A204.1 (cell line): ENCODE results near the gene EEF2.

Experiments used
- FAIRE-seq: peaks from 2 replicates; lab custom pipeline; 2012; peaks lifted over from hg19 to GRCh38; lab: Jason Lieb, UNC

EEF2 gene

DNA sequence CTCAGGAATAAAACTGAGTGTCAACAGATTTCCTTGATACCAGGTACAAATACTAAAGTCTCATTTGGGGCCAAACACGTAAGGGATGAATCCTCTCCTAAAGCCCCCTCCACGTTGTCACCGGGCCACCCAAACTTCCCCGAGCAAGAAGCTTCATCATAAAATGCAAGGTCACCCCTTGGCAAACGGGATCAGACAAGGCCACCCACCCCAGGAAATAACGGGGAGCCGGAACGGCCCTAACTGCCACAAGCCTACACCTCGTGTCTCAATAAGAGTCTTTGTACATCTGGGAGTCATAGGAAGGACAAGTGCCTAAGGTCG is 717 bp downstream of the EEF2 start:
- FAIRE-seq = no peak

DNA sequence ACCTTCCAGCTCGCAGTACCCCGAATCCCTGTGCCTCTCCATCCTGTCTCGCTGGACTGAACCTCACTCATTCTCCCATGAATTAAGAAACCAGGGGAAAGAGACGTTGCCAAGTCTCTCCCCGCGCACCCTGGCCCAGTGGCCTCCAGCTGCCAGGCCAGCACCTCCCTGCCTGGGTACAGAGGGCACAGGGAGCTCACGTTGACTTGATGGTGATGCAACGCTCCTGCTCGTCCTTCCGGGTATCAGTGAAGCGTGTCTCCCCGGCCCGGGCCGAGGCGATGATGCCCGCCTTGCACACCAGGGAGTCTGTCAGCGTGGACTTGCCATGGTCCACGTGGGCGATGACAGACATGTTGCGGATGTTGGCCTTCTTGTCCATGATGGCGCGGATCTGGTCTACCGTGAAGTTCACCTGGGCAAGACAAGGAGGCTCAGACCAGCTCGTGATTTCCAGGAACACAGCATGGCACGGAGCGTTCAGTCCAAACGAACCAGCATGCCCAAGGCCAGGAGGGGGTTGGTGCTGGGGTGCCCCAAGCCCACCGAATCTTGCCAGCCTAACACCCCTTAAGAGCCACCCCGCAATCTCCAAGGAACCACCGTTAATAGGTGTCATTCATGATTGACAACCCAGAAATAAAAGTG is 1.2 kb downstream of the EEF2 start:
- FAIRE-seq = no peak

DNA sequence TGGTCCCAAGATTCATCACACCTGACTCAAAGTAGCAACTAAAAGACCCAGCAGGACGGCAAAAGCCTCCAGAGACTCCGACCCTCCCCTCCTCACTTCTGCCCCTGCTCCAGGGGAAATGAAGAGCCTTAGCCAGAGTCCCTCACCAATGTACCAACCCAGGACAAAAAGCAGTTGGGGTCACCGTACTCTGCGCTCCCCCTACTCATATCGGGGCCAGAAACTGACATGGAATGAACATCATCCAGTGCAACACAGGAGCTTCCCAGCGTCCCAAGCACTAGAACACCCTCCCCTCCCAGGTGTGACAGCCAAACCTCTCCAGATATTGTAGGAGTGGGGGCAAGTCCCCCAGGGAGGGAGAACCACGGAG is 1.7 kb downstream of the EEF2 start:
- no peak for FAIRE-seq

DNA sequence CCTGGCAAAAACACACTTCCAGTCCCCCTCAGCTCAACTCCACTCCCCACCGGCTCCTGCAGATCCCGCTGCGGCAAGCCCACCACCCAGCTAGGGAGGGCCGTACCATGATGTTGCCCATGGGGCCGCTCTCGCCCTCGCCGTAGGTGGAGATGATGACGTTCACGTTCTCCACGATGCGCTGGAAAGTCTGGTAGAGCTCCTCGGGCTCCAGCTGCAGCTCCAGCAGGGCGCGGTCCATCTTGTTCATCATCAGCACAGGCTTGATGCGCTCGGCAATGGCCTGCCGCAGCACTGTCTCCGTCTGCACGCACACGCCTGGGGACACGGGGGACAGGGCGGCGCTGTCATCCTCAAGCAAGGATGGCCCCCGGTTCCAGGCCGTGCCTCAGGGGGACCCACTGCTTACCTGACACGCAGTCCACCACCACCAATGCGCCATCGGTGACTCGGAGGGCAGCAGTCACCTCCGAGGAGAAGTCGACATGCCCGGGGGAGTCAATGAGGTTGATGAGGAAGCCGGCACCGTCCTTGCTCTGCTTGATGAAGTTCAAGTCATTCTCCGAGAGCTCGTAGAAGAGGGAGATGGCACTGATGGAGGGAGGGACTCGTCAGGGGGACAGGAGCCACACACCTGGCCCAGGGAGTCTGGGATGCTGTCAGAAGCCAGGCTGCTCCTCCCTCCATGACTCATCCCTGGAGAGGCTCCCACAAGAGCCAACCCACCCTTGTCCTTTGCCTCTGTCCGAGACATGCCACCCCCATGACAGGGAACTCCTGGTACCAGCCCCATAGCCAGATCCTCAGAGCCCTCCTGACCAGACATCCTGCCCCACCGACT is 2.3 kb downstream of the EEF2 start:
- FAIRE-seq = no peak

DNA sequence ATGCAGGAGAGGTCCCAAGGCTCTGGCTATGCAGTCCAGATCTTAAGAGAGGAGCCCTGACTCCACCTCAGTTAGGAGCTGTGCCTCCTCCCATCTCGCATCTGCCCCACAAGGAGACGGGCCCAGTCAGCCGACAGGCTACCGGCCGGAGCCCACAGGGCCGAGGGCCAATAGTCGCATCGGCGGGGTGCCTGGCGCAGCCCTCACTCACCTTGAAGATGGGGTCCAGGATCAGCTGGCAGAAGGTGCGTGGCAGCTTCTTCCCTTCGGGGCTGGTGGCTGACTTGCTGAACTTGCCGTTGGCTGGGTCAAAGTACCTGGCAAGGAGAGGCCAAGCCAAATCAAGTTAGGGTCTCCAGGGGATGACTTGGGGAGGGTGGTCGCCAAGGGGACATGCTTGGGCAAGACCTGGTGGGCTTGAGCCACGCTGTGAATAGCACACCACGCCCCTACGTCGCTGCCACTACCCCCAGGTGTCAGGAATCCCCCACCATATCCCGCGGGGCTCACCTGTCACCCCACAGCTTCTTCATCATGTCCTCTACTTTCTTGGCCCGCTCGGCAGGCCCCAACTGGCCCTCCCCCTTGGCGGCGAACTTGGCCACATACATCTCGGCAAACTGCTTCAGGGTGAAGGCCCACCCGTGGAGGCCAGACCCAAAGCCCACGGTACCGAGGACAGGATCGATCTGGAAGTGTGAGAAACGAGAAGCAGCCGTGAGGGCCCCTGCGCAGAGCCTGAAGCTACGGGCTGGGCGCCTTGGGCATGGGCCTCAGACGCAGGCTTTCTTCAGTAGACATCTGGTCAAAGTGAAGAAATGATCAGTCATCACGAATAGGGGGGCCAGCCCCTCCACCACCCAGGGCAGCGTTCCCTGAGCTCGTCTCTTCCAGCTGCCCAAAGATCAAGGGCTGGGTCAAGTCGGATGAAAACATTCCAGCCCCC is 3.3 kb downstream of the EEF2 start:
- no peak for FAIRE-seq

DNA sequence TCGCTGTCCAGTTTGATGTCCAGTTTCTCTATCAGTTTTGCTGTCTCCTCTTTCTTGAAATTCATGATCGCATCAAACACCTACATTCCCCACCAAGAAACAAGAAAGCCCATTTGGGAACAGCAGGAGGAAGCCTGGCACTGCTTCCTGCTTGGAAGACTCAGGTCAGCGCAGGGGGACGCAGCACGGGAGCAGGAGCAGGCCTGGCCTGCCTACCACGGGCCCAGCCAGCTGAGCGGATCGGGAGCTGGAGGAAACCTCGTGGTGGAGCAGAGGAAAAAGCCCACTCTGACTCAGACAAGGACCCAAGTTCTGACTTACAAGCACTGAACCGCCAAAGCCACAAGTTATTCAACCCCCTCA is 3.9 kb downstream of the EEF2 start:
- no peak for FAIRE-seq

DNA sequence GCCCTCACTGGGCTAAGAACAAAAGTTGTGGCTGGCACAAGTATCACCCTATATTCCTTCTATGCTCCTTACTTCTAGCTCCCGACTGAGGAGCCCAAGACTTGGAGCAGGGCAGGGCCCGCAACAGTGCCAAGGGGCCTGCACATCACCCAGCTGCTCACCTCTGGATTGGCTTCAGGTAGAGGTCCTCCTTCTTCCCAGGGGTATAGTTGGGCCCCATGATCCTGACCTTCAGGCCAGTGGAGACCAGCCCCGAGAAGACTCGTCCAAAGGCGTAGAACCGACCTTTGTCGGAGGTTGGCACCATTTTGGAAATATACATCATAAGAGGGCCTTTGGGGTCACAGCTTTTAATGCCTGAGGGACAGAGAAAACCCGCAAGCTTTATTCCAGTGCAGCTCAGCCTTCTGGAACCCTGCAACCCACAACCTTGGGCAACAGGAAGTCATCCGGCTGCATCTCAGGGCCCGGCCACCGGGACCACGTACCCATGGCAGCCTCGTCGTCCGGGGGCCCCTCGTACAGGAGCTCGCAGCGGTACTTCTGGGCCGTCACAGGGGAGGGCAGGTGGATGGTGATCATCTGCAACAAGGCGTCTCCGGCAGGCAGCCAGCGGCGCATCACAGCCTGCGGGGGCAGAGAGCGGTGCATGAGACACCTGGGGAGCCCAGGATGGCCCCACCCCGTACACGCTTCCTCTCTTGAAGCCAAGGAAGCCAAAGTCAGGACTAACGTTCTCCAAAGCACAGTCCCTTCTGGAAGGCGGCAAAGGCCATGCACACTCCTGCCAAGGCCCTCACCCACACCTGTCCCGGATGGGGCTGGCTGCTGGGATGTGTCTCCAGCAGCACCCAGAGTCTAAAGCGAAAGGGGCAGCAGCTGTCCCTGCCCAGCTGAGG is 4.7 kb downstream of the EEF2 start:
- FAIRE-seq = no peak

DNA sequence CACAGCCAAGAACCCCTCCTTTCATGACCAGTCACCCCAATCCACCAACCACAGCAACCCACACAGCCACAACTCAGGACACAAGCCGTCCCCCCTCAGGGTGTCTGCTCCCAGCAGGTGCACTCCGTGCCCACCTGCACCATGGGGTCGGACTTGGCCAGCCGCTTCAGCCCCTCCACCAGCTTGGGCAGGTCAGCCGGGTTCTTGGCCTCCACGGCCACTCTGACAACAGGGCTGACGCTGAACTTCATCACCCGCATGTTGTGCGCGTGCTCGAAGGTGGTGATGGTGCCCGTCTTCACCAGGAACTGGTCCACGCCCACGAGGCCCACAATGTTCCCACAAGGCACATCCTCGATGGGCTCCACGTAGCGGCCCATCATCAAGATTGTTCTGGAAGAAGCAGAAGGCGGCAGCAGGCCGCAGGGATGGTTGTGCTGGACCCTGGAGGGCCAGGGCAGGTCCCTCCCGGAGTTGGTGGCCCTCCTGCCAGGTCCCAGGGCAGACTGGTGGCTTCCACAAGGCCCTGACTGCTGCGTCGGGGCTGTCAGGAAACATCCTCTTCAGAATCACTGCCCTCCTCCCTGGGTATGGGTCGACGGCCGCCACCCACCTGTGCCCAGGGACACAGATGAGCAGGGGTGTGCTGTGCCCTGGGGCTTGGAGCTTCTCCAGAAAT is 5.5 kb downstream of the EEF2 start:
- FAIRE-seq = no peak

DNA sequence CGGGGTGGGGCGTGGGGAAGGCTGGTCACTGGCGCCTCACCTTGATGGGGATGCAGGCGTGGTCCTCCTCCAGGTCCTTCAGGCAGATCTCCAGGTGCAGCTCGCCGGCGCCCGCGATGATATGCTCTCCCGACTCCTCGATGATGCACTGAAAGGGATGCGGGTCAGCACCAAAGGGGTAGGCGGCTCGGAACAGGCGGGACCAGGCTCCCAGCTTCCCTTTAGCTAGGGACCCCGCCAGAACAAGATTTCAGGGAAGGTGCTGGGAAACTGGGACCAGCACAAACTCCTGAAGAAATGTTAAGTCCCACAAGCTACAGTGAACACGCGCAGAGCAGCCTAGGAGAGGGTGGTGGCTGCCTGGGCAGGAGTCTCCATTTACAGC is 6.0 kb downstream of the EEF2 start:
- FAIRE-seq = no peak

DNA sequence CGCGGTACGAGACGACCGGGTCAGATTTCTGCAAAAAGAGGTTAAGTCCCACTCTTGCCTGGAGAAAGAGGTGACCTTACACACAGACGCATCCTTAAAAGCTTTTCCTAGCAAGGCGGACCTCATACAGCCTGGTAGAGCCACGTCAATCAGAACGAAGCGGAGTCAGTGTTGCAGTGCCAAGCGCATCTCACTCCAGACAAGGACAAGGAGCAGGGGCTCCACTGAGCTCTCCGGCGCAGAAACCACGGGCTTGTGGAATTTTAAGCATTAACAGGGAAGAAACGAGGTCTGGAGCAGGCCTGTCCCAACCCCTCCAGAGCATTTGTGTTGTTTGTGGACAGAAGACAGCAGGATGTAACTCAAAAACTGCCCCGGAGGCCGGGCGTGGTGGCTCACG is 7.1 kb downstream of the EEF2 start:
- FAIRE-seq = no peak

DNA sequence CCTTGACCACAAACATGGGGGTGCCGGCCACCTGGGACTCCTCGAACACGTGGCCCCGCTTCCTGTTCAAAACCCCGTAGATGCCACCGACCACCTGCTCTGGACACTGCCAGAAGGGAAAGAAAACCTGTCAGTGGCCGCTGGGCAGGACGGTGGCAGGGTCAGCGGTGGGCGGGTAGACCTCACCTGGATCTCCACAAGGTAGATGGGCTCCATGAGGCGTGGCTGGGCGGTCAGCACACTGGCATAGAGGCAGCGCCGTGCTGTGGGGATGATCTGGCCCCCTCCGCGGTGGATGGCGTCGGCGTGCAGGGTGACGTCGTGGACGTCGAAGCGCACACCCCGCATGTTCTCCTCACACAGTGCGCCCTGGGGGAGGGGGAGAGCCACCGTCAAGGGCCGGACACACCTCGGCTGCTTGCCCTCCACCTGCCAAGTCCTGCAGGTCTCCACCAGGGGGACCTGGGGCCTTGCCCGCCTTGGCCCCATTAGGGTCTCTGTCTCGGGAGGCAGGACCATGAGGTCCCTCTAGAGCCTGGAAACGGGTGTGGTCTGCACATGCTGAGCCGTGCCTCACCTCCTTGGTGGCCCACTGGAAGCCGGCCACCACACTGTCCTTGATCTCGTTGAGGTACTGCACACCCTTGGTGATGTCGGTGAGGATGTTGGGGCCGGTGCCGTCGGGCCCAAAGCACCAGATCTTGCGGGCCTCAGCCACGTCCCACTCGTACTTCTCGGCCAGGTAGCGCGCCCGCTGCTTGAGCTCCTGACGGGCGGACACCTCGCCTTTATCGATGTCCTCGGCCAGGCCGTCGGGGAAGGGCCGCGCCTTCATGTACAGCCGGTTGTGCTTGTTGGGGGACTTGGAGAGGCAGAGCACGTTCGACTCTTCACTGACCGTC is 7.8 kb downstream of the EEF2 start:
- no peak for FAIRE-seq

DNA sequence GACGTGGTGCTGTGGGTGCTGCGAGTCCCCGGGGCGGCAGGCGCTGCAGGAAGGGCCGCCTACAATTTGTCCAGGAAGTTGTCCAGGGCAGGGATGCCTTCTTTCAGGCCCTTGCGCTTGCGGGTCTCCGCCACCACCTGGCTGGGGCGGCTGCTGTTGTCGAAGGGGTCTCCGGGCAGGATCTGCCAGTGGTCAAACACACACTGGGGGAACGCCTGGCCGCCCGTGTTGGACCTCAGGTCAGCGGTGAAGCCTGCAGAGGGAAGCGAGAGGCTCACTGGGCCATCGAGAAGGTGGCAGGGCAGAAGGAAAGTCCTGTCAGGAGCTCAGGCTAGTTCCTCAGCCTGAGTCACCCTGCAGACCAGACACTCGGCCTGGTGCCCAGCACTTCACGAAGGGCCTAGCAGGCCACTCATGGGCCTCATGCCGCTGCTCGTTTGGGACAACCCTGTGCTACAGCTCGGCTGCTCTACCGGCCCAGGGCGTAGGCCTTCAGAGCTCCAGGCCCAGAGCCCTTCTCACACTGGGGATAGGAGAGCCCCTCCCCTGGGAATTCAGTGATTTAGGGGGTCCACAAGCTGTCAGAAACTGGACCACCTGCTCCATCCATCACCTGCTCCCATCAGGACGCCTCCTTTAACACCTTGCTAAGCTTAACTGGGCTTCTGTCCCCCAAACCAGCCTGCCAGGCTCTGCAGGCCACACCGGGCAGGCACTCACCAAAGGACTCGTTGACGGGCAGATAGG is 8.6 kb downstream of the EEF2 start:
- no peak for FAIRE-seq

DNA sequence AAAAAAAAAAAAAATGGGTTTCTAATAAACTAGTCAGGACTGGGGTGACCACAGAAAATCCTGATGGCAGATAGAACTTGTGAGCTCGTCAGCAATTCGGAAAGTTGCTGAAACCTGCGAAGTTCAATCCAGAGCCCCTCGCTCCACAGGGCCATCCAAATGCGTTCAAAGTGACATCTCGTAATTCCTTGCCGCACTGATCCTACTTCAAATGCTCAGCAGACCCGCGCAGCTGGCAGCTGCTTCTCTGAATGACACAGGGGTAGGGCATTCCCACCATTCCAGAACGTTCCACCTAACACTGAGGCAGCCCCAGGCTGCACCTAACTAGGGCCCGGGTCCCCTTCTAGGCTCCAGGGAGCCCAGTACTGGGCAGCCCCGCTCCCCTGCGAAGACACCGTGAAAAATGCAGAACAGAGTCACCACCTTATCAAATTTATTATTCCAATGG is 9.6 kb downstream of the EEF2 start:
- no peak for FAIRE-seq

DNA sequence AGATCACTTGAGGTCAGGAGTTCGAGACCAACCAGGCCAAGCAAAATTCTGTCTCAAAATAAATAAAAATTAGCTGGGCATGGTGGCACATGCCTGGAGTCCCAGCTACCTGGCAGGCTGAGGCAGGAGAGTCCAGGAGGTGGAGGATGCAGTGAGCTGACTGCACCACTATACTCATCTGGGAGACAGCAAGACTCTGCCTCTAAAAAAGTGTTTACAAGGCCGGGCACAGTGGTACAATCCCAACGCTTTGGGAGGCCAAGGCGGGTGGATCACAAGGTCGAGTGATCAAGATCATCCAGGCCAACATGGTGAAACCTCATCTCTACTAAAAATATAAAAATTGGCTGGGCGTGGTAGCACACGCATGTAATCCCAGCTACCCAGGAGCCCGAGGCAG is 10.1 kb downstream of the EEF2 start:
- no peak for FAIRE-seq

DNA sequence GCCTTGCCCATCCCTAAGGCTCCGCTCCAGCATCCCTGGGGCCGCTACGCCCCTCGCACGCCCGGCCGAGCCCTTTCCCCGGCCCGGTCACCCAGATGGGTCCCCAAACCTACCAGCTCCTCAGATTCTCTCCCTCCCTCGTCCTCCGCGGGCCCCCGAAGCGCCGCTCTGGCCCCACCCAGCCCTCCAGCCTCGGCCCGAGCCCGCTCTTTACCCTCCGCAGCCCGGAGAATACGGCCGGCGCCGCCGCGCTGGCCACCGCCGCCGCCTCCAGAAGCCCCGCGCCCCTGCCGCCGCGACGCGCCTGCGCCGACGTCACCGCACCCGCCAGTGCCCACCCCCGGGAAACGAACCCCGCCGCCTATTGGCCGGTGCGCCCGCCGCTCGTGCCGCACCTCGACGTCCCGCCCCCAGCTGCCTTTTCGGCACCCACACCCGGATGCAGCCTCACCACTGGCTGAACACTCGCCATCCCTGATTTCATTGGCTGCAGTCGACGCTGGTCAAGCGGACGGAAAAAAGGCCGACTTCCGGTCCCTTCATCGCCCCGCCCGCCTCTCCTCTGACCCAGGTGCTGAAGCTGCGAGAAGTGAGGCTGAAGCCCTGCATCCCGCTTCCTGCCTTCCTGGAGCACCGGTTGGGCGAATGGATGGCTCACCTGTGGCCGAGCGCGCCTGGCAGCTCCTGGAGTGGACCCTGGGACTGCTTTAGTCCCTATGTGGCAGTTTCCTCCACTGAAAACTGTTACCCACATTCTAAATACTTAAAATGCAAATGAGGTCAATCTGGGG is 14.3 kb downstream of the EEF2 start, which contains the start of gene DAPK3:
TSS of gene DAPK3 (minus strand) at position 292 of the 791 bp plus-strand sequence. CDS start 1,364 bp downstream, outside the sequence.
- FAIRE-seq = peak; percentile 73

DNA sequence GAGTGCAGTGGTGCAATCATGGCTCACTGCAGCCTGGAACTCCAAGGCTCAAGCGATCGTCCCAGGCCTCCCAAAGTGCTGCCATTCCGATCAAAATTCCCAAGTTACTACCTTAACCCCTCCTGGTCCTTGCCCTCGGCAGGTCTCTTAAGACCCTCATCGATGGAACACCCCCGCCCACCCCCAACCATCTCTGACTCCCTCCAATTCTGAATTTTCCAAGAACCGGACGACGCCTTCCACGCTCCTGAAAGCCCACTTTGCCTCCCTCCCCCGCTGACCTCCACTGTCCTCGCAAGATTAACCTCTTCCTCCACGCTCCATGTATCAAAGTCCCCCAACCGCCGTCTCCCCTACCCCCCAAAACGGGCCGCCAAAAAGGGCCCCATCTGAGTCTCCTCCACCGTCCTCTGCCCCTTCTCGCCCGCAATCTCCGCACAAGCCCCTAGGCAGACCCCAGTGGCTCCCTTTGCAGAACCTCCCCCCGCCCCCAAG is 14.9 kb downstream of the EEF2 start:
- FAIRE-seq = no peak

DNA sequence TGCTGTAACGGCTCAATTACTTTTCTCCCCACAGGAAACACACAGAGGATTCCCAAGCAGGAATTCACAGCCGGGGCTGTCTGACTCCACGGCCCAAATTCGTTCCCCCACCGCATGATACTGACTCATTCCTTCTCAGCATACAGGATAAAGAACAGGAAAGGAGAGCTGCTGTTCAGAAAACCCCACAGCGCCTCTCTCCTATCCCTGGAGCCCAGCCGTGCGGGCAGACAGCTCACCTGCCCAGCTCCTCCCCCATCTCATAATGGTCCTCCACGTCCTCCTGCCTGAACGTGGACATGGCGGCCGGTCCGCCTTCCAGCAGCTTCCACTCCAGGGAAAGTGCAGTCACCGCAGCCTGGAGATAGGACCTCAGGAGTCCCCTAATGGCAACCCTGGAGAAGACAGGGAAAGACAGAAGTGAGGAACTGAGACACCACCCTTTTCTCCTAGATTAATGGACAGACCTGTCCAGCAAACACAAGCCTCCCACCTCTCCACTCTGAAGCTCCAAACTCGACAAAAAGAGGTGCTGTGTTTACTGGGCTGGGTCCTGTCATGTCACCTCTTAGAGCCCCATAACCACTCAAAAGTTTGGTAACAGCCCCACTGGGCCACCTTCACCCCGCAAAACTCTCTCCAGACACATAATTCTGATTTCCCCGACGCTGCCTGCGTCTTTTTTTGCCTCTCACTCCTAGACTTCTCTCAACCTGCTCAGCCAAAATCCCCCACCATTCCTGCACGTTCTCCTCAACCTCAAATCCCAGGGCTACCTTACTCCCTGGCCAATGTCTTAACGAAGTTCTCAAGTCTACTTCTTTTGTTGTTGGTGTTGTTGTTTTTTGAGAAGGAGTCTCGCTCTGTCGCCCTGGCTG is 15.6 kb downstream of the EEF2 start:
- no peak for FAIRE-seq
